Body of pancreas (tissue), 4 donors: ENCODE data around the gene HDAC3. TPM values are rescaled to one million over a fixed set of nuclear protein-coding genes. Genes with fewer than 3 reads are reported as not detected.

ENCODE experiments used
- ATAC-seq: fragments of 150-250 bp; one replicate; pipeline ENCODE4 v1.9.1; 2016
- DNase-seq, 4 donors: peaks; one replicate each; pipeline ENCODE4 v3.0.0-alpha.2; 2019
- H3K27ac ChIP-seq, 4 donors: fragments of 200-600 bp; sonication (generic); 1 replicate in 3 of 4; 2 replicates in 1 of 4; pipeline versions ENCODE4 v1.5.1 to v1.6.1; 2016 to 2019; ENCODE audit warnings: mild to moderate bottlenecking in 1 of 4, mixed read lengths in 1 of 4, moderate library complexity in 1 of 4
- H3K27me3 ChIP-seq, 2 donors: fragments of 200-600 bp; sonication (generic); one replicate each; pipeline ENCODE4 v1.6.0; 2016; ENCODE audit warnings: mild to moderate bottlenecking in 1 of 2
- H3K36me3 ChIP-seq, 2 donors: fragments of 200-600 bp; sonication (generic); replicated peaks in 1 of 2; 2 replicates each; pipeline ENCODE4 v1.5.1; 2016; ENCODE audit warnings: low read depth in 2 of 2; ENCODE audit not compliant: insufficient read depth in 1 of 2
- H3K4me1 ChIP-seq: fragments of 200-600 bp; sonication (generic); one replicate; pipeline ENCODE4 v1.6.0; 2016
- H3K4me3 ChIP-seq, 2 donors: fragments of 200-600 bp; sonication (generic); 1 replicate in 1 of 2; 2 replicates in 1 of 2; pipeline ENCODE4 v1.5.1; 2016 to 2019
- H3K9me3 ChIP-seq, 3 donors: fragments of 200-600 bp; sonication (generic); 1 replicate in 2 of 3; 2 replicates in 1 of 3; pipeline ENCODE4 v1.5.1; 2016
- CTCF ChIP-seq, 7 experiments: fragments of 450-650 bp in 4 of 7; fragments of 200-600 bp in 3 of 7; sonication (generic) in 3 of 7; IDR thresholded peaks; one replicate each; pipeline ENCODE4 v1.5.1; 2016 to 2019; ENCODE audit warnings: antibody characterized with exemption in 7 of 7
- POLR2A ChIP-seq, 3 donors: fragments of 450-650 bp; IDR thresholded peaks; one replicate each; pipeline ENCODE4 v1.6.1; 2016; ENCODE audit warnings: antibody characterized with exemption in 3 of 3, mild to moderate bottlenecking in 2 of 3
- WGBS, 2 donors: methylation state at CpG; one replicate each; pipeline ENCODE4 v1.1.5; 2017; 5-methylcytosine and 5-hydroxymethylcytosine counted together
- intact Hi-C: fragments of 100-400 bp; cut with DNase I; formaldehyde crosslinking; loops from one replicate; pipeline ENCODE4 v1.15.1; 2023
- total RNA-seq, 2 donors: library from RNA; depleted of rRNA; stranded (reverse); fragments of >200 nt; gene quantifications; one replicate each; pipeline ENCODE4 v1.1.0, GENCODE V29; 2016

HDAC3 gene
- 10 to 100 TPM; 42.8 to 63.8 TPM for total RNA-seq

- WGBS, 2 donors: 0 to 1% methylated on average over 7 to 40 of the region's 55 CpGs
- peak; percentile 97 for ATAC-seq
- intact Hi-C loops: no loop called here
- Histone ChIP-seq H3K4me3 (peak within 1 kb of the TSS; percentile 67 to 95), H3K9me3 (no peaks in the 10 kb centered on the region), H3K4me1 (peaks cover 29% of the 10 kb centered on the region), H3K36me3 (no peaks in the 10 kb centered on the region), H3K27ac (peak within 1 kb of the TSS; percentile 66 to 78 (median 68)), H3K27me3 (no peaks in the 10 kb centered on the region)
- peak; percentile 94 to 96 (median 96) for DNase-seq
- TF ChIP-seq POLR2A (IDR thresholded peaks at IDR 0.05) (peak; percentile 62 to 82 (median 78)), CTCF (IDR thresholded peaks at IDR 0.05) (peak in 1 of 7 experiments; percentile 11)
Observed at GRCh38 chr5:141636413-141637122, at the start of gene HDAC3, which contains the start of gene RELL2. Gene HDAC3, minus strand, starts transcription at chr5:141636849. Its CDS starts 59 bp downstream, at chr5:141636790. Gene RELL2, plus strand, starts transcription at chr5:141636997. Its CDS starts 1,229 bp downstream, at chr5:141638226.

DNA sequence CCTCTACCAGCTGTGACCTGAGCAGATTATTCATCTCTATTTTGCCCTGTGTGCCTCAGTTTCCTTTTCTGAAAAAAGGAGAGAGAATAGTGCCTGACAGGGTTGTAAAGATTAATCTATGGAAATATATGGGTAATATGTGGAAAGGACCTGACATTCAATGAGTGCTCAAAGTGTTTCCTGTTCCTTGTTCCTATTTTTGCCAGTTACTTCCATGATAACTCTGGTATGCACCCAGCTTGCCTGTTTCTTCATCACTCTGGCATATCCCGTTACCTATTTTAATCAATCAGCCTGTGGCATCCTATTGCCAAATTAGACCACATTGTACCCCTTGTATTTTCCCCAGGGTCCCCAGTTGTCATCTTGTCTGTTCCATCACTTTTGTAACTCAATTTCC, 48.9 kb upstream of the HDAC3 start:
- no peak overlapping the region for H3K4me3 ChIP-seq
- TF ChIP-seq CTCF (IDR thresholded peaks at IDR 0.05): no peak
- peaks cover 13% of the 10 kb centered on the region for H3K4me1 ChIP-seq
- intact Hi-C loops: no loop called here
- no peak for ATAC-seq
- H3K27ac ChIP-seq: no peak overlapping the region
- no peak for DNase-seq
- no peaks in the 10 kb centered on the region for H3K36me3 ChIP-seq
- 64 to 93% methylated on average over 1 of the region's 1 CpG for WGBS, 2 donors
- H3K9me3 ChIP-seq: no peaks in the 10 kb centered on the region
- H3K27me3 ChIP-seq: no peaks in the 10 kb centered on the region

- DNase-seq: no peak
- no peak for ATAC-seq
- TF ChIP-seq CTCF (IDR thresholded peaks at IDR 0.05) (no peak), POLR2A (IDR thresholded peaks at IDR 0.05) (no peak)
- Histone ChIP-seq H3K36me3 (no peaks in the 10 kb centered on the region), H3K27me3 (no peaks in the 10 kb centered on the region), H3K4me3 (no peak overlapping the region), H3K27ac (no peak overlapping the region), H3K9me3 (no peaks in the 10 kb centered on the region), H3K4me1 (peaks cover 13% of the 10 kb centered on the region)
- intact Hi-C loops: no loop called here
Observed at GRCh38 chr5:141683596-141684141, 47.0 kb upstream of the HDAC3 start.

- ATAC-seq: peak; percentile 84
Observed at GRCh38 chr5:141681695-141682641, 45.3 kb upstream of the HDAC3 start, which contains the start of gene ARAP3. Gene ARAP3, minus strand, starts transcription at chr5:141682230. Its CDS starts 1,744 bp downstream, at chr5:141680486.

More at GRCh38 chr5:141681695-141682641, 45.3 kb upstream of the HDAC3 start, which contains the start of gene ARAP3:
- H3K4me1 ChIP-seq: peaks cover 13% of the 10 kb centered on the region
- no peaks in the 10 kb centered on the region for H3K9me3 ChIP-seq
- H3K27ac ChIP-seq: peak within 1 kb of the TSS in 3 of 4 donors; percentile 37 to 62 (median 40)
- peak; percentile 62 to 84 (median 79) for DNase-seq
- WGBS, 2 donors: 10 to 25% methylated on average over 23 to 61 of the region's 77 CpGs
- intact Hi-C loops: no loop called here
- no peak for TF ChIP-seq POLR2A (IDR thresholded peaks at IDR 0.05)
- no peak for TF ChIP-seq CTCF (IDR thresholded peaks at IDR 0.05)
- no peak within 1 kb of the TSS for H3K4me3 ChIP-seq
- no peaks in the 10 kb centered on the region for H3K36me3 ChIP-seq
- H3K27me3 ChIP-seq: no peaks in the 10 kb centered on the region
